Astrocyte of the cerebellum (primary cell): Measurements from ENCODE around the gene DACH2.

Experiments
- DNase-seq: peaks from one replicate; pipeline ENCODE4 v3.0.0-alpha.2; 2011; ENCODE audit warnings: low read depth
- H3K4me3 ChIP-seq: 2 replicates; pipeline ENCODE4 v1.5.1; 2011; ENCODE audit warnings: mild to moderate bottlenecking, low read depth, low read length, moderate library complexity
- in situ Hi-C: cut with HindIII; loops from 2 replicates; pipeline ENCODE4 v1.10.0; 2017; ENCODE audit warnings: low sequenced_read_pairs
- TF ChIP-seq, protein P1 (sequence below): IDR thresholded peaks from 2 replicates; pipeline ENCODE4 v1.5.1; 2012; ENCODE audit warnings: low read length, low read depth, moderate library complexity, mild to moderate bottlenecking; ENCODE audit errors: missing control alignments

Gene DACH2

DNA sequence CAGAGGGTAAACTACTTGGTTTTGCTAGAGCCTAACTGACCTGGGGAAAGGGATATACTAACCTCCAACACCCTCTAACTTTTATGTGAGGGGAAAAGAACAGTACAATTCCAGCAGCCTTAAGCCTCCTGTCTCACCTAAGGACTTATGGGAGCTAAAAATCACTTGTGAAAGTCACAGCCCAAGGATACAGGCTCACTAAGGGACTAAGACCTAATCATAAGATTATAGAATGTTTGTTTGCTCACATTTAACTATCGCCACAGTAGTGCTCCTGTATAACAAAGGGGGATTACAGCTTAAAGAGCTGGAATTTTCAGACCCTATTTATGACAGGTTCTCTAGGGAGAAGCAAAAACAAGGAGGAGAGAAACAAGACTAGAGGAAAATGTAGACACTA is 548.7 kb downstream of the DACH2 start:
- in situ Hi-C loops = no loop called here
- TF ChIP-seq, protein P1, sequence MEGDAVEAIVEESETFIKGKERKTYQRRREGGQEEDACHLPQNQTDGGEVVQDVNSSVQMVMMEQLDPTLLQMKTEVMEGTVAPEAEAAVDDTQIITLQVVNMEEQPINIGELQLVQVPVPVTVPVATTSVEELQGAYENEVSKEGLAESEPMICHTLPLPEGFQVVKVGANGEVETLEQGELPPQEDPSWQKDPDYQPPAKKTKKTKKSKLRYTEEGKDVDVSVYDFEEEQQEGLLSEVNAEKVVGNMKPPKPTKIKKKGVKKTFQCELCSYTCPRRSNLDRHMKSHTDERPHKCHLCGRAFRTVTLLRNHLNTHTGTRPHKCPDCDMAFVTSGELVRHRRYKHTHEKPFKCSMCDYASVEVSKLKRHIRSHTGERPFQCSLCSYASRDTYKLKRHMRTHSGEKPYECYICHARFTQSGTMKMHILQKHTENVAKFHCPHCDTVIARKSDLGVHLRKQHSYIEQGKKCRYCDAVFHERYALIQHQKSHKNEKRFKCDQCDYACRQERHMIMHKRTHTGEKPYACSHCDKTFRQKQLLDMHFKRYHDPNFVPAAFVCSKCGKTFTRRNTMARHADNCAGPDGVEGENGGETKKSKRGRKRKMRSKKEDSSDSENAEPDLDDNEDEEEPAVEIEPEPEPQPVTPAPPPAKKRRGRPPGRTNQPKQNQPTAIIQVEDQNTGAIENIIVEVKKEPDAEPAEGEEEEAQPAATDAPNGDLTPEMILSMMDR = no peak
- no peak overlapping the region for H3K4me3 ChIP-seq
- no peak for DNase-seq

DNA sequence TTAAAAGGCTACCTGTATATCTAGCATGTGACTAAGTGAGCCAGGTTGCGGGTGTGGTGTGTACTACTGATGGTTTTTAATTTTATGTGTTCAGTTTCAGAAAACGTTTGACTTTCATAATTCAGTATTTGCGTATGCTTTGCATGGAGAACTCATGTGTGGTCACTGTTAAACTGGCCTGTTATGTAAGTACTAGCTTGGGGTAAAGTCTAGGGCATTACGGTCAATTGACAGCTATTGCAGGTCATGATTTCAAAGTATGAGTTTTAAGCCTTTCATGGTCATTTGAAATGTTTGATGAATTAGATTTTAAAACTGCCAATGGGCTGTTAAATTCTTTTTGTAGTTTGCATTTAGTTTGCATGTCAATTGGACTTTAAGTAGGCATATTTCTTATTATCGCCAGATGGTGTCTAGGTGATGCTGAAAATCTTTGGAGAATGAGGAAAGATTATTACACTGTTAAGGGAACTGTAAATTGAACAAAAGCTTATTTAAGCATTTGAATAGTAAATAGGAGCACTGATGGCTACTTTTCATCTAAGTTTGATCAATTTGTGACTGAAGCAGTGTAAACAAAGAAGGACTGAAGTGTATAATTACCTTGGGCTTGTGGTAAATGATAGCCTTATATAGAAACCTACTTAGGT is 563.4 kb downstream of the DACH2 start:
- no peak overlapping the region for H3K4me3 ChIP-seq
- in situ Hi-C loops = no loop called here
- DNase-seq = no peak
- TF ChIP-seq, protein P1 = no peak

DNA sequence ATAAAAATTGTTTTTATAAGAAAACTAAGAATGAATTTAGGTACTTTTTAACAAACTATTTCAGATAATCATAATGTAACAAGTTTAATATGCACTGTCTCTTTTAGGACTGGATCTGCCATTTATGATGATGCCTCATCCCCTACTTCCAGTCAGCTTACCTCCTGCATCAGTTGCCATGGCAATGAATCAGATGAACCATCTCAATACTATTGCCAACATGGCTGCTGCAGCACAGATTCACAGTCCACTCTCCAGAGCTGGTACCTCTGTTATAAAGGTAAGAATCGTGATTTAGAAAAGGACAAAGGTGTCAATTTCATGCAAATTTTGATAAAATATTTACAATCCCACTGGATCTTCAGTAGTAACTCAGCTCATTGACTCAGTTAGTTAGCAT is 566.2 kb downstream of the DACH2 start:
- TF ChIP-seq, protein P1 = no peak
- in situ Hi-C loops = no loop called here
- no peak overlapping the region for H3K4me3 ChIP-seq
- DNase-seq = no peak

DNA sequence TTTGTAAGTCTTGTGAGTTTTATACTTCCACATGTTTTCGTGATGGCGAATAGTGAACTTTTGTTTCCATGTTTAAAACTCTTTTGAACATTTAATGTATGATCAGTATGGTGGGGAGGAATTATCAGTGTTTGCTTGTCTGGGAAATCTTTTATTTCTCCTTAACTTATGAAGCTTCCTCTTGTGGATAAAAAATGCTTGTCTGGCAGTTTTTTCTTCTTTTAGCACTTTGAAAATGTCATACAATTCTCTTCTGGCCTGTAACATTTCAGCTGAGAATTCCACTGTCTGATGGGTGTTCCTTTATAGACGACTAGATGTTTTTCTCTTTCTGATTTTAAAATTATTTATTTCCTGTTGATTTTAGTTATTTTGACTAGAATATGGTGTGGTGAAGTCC is 576.0 kb downstream of the DACH2 start:
- TF ChIP-seq, protein P1 = no peak
- no peak for DNase-seq
- no peak overlapping the region for H3K4me3 ChIP-seq
- in situ Hi-C loops = no loop called here

DNA sequence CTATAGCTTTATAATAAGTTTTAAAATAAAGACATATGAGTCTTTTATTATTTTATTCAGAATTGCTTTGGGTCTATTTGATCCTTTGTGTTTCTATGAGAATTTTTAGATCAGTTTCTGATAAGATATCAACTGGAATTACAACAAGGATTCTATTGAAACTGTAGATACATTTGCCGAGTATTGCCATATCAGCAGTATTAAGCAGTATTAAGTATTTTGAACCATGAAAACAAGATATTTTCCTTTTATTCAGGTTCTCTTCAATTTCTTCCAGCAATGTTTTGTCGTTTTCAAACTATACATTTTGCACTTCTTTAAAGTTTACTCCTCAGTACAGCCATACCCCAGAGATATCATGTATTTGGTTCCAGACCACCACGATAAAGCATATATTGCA is 598.8 kb downstream of the DACH2 start:
- TF ChIP-seq, protein P1 = no peak
- no peak overlapping the region for H3K4me3 ChIP-seq
- no peak for DNase-seq
- in situ Hi-C loops = no loop called here

DNA sequence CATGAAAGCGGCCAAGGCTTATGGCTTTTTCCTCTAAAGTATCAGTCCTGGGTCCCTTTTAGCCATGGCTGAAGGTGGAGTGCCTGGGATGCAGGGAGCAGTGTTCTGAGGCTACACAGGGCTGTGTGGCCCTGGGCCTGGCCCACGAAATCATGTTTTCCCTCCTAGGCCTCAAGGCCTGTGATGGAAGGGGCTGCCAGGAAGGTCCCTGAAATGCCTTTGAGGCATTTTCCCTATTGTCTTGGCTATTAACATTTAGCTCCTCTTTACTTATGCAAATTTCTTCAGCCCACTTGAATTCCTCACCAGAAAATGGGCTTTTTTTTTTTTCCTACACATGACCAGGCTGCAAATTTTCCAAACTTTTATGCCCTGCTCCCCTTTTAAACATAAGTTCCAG is 657.0 kb downstream of the DACH2 start:
- no peak for DNase-seq
- H3K4me3 ChIP-seq = no peak overlapping the region
- TF ChIP-seq, protein P1 = no peak
- in situ Hi-C loops = no loop called here
